GM12874 (cell line): ENCODE results near the gene SNN.

Source experiments
- TF ChIP-seq, protein P1 (sequence below): IDR thresholded peaks from 2 replicates; pipeline ENCODE4 v1.5.1; 2011; ENCODE audit warnings: low read depth, mild to moderate bottlenecking, control low read depth, low read length, moderate library complexity; ENCODE audit not compliant: insufficient read depth

Gene SNN

DNA sequence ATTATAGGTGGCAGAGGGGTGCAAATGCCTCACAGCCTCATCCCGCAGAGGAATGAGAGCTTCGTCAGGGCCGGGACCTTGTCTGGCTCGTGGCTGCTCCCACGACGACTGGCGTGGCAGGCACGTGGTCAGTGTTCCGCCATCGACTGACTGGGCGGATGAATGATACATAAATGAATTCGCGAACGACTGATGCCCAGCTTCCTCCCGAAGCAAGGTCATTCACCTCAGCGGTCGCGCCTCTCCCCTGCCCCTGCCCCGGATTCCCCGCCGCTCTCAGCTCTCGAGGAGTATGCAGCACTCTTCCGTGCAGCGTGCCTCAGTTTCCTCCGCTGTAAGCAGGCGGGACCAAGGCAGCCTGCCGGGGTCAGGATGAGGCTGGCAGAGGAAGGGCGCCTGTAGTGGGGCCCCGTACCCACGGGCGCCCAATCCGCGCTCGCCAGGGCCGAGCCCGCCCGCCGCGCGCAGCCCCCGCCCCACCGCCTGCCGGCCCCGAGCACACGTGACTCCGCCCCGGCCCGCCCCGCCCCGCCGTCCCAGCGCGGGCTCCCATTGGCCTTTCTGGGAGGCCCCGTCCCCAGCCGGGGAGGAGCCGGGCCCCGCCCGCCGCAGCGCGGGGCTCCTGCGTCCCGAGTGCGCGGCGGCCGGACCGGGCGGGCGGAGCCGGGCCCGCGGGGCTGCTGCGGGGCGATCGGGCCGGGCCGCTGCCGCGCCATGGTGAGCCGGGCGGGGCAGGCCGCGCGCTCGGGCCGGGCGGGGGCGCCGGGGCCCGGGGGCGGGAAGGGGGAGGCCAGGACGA is at the start of gene SNN:
Gene SNN, plus strand, starts transcription at position 632 of the 799 bp plus-strand sequence. CDS start 7,605 bp downstream, outside the sequence.
- TF ChIP-seq, protein P1, sequence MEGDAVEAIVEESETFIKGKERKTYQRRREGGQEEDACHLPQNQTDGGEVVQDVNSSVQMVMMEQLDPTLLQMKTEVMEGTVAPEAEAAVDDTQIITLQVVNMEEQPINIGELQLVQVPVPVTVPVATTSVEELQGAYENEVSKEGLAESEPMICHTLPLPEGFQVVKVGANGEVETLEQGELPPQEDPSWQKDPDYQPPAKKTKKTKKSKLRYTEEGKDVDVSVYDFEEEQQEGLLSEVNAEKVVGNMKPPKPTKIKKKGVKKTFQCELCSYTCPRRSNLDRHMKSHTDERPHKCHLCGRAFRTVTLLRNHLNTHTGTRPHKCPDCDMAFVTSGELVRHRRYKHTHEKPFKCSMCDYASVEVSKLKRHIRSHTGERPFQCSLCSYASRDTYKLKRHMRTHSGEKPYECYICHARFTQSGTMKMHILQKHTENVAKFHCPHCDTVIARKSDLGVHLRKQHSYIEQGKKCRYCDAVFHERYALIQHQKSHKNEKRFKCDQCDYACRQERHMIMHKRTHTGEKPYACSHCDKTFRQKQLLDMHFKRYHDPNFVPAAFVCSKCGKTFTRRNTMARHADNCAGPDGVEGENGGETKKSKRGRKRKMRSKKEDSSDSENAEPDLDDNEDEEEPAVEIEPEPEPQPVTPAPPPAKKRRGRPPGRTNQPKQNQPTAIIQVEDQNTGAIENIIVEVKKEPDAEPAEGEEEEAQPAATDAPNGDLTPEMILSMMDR, result no peak

GRCh38 chr16:11619327-11619851 is 48.9 kb upstream of the SNN start:
- TF ChIP-seq, protein P1, result no peak

- TF ChIP-seq, protein P1, result no peak
Observed at GRCh38 chr16:11620243-11621003, 47.8 kb upstream of the SNN start.

- TF ChIP-seq, protein P1, result no peak
Observed at GRCh38 chr16:11621539-11621919, 46.7 kb upstream of the SNN start.

- TF ChIP-seq, protein P1, result no peak
Observed at GRCh38 chr16:11621920-11622651, 46.2 kb upstream of the SNN start.

DNA sequence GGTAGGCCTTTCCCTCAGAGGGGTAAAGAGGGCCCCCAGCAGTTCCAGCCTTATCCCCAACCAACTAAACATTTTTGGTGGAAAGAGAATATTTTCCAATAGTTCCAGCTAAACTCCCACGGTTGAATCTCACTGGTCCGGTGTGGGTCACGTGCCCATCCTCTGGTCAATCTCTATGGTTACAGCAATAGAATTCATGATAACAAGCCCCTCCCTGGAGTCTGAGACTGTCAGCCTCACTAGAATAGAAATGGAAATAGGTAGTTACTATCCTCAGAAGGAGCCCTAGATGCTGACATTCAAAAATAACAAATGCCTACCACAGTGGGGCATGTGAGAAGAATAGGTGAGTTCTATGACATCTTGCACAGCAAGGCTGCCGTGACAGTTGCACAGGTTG is 44.0 kb upstream of the SNN start:
- TF ChIP-seq, protein P1, result no peak
